Muscle layer of colon (tissue), 2 donors: ENCODE results near the gene TTC8.
A peak's percentile ranks its signal among the peaks of the same experiment; 100 is the strongest.
"Not testable (repeated sequence)": the region's sequence is repeated elsewhere in the genome, so short reads cannot be mapped to it uniquely, and the experiment has no call there.

Source experiments
- H3K27ac ChIP-seq: one replicate; pipeline ENCODE4 v1.7.0; 2013; ENCODE audit warnings: low read depth, mild to moderate bottlenecking, low read length, moderate library complexity
- H3K27me3 ChIP-seq, 2 donors: one replicate each; pipeline ENCODE4 v1.7.0; 2013; ENCODE audit warnings: low read length in 2 of 2, mild to moderate bottlenecking in 2 of 2; ENCODE audit not compliant: insufficient read depth in 2 of 2, control insufficient read depth in 1 of 2
- H3K36me3 ChIP-seq: one replicate; pipeline ENCODE4 v1.7.0; 2013; ENCODE audit warnings: mild to moderate bottlenecking, low read length; ENCODE audit not compliant: insufficient read depth
- H3K4me1 ChIP-seq: one replicate; pipeline ENCODE4 v1.7.0; 2013; ENCODE audit warnings: mild to moderate bottlenecking, low read length; ENCODE audit not compliant: insufficient read depth
- H3K4me3 ChIP-seq, 2 donors: one replicate each; pipeline ENCODE4 v1.7.0; 2013; ENCODE audit warnings: low read length in 2 of 2, low read depth in 1 of 2, mild to moderate bottlenecking in 1 of 2, moderate library complexity in 1 of 2
- H3K9ac ChIP-seq: one replicate; pipeline ENCODE4 v1.7.0; 2013; ENCODE audit warnings: low read length
- H3K9me3 ChIP-seq: one replicate; pipeline ENCODE4 v1.7.0; 2013; ENCODE audit warnings: mild to moderate bottlenecking, low read length
- donor health status: abdominal sarcoma.
- donor health status: Adenocarcinoma of cecum.

Gene TTC8

DNA sequence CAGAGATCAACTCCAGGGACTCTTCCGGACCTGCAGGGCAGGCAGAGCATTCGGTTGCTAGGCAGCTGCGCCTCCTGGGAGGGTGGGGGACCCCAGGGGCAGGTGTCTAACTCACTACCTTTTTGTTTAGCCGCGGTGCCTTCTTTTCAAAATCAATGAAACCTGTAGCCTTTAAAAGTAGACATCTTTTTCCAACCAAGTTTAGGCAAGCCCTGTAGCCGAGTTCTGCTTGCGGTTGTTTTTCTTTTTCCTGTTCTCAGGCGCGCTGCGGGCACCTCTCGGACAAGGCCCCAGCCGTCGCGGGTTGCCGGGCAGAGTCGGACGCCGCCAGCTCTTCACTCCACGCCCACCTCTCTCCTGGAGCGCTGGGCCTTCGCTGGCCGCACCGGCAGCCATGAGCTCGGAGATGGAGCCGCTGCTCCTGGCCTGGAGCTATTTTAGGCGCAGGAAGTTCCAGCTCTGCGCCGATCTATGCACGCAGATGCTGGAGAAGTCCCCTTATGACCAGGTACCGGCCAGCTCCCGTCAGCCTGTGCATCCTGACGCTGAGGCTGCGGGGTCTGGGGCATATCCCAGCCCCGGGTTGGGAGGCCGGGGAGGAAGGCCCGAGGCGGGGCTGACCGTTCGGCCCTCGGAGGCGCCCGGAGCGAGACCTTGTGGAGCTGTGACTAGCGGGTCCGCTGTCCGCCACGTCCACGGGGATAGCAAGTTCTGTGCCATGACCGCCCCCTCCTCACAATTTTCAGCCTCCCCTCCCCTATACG lies at the start of gene TTC8:
Gene TTC8, plus strand, starts transcription at position 338 of the 764 bp plus-strand sequence. Its CDS starts 57 bp downstream, at position 395.
- no peaks in the 10 kb centered on the region for H3K27me3 ChIP-seq
- H3K36me3 ChIP-seq = no peaks in the 10 kb centered on the region
- peak within 1 kb of the TSS; percentile 75 to 83 for H3K4me3 ChIP-seq
- H3K9ac ChIP-seq = peak within 1 kb of the TSS; percentile 43
- H3K9me3 ChIP-seq = no peaks in the 10 kb centered on the region
- peak within 1 kb of the TSS; percentile 71 for H3K27ac ChIP-seq
- peaks cover 6% of the 10 kb centered on the region for H3K4me1 ChIP-seq

- Histone ChIP-seq H3K4me3 (no peak overlapping the region), H3K36me3 (no peaks in the 10 kb centered on the region), H3K27me3 (no peaks in the 10 kb centered on the region), H3K9ac (no peak overlapping the region), H3K9me3 (no peaks in the 10 kb centered on the region), H3K4me1 (no peaks in the 10 kb centered on the region), H3K27ac (no peak overlapping the region)
Measured at GRCh38 chr14:88775532-88775931, 48.9 kb upstream of the TTC8 start.

- Histone ChIP-seq H3K27ac (no peak overlapping the region), H3K36me3 (no peaks in the 10 kb centered on the region), H3K4me3 (no peak overlapping the region), H3K27me3 (no peaks in the 10 kb centered on the region), H3K9me3 (no peaks in the 10 kb centered on the region), H3K9ac (no peak overlapping the region), H3K4me1 (no peaks in the 10 kb centered on the region)
Measured at GRCh38 chr14:88785911-88786310, 38.5 kb upstream of the TTC8 start.

- no peaks in the 10 kb centered on the region for H3K9me3 ChIP-seq
Measured at GRCh38 chr14:88786715-88787114, 37.7 kb upstream of the TTC8 start.

GRCh38 chr14:88789573-88789972 lies 34.9 kb upstream of the TTC8 start:
- not testable (repeated sequence) for H3K27ac ChIP-seq, H3K4me3 ChIP-seq, H3K9ac ChIP-seq, H3K9me3 ChIP-seq, H3K27me3 ChIP-seq, H3K4me1 ChIP-seq, H3K36me3 ChIP-seq

More at GRCh38 chr14:88786715-88787114, 37.7 kb upstream of the TTC8 start:
- no peak overlapping the region for H3K27ac ChIP-seq
- no peaks in the 10 kb centered on the region for H3K36me3 ChIP-seq
- no peaks in the 10 kb centered on the region for H3K27me3 ChIP-seq
- H3K4me1 ChIP-seq = peaks cover 3% of the 10 kb centered on the region
- H3K4me3 ChIP-seq = no peak overlapping the region
- no peak overlapping the region for H3K9ac ChIP-seq

DNA sequence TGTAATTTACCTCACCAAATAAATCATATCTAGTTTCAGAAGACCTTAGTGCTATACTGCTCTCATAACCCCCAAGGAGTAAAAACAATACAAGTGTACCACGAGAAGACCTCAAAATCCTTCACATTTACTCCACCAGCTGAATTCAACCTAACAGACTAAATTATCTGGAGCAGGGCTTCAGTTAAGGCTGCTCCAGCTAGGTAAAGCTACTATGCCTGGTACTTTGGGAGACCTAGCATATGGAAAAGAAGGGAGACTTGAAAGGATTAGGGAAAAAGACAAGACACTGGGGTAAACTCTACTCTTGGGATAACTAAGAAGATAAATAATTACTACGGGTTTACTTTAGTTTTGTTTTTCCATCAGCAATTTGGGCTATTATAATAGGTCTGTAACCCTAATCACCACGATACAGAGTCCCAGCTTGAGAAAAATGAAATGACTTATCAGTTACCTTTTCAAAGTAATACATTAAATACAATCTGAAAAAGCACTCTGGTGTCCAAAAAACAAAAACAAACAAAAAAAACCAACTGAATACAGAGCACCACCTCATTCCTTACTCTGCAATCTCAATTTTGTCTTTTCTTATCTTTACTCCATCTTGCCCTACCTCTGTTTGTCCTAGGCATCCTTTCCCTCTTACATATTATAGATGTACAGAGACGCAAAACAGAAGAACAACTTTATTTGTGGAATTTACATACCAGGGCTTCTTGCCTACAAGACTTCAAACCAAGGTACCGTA lies 33.8 kb upstream of the TTC8 start:
- Histone ChIP-seq H3K9me3 (no peaks in the 10 kb centered on the region), H3K27ac (no peak overlapping the region), H3K36me3 (no peaks in the 10 kb centered on the region), H3K4me1 (peaks cover 7% of the 10 kb centered on the region), H3K27me3 (no peaks in the 10 kb centered on the region), H3K4me3 (no peak overlapping the region), H3K9ac (no peak overlapping the region)

DNA sequence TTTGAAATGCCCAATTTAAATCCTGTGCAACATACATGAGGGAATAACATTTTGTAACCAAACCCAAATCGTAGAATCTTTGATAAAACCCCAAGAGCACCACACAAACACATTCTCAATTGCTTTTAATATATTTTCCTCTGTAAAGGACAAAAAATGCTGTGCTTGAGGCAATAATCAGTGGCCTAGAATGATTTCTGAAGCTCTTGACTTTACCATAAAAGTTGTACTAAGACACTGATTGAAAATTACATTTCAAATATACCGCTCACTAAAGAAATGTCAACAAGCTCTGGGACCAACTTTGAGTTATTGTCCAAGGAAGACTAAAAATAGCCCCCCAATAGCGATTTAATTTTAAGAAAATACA lies 33.2 kb upstream of the TTC8 start:
- Histone ChIP-seq H3K4me3 (peak overlapping the region in 1 of 2 donors; percentile 62), H3K9me3 (no peaks in the 10 kb centered on the region), H3K9ac (no peak overlapping the region)

DNA sequence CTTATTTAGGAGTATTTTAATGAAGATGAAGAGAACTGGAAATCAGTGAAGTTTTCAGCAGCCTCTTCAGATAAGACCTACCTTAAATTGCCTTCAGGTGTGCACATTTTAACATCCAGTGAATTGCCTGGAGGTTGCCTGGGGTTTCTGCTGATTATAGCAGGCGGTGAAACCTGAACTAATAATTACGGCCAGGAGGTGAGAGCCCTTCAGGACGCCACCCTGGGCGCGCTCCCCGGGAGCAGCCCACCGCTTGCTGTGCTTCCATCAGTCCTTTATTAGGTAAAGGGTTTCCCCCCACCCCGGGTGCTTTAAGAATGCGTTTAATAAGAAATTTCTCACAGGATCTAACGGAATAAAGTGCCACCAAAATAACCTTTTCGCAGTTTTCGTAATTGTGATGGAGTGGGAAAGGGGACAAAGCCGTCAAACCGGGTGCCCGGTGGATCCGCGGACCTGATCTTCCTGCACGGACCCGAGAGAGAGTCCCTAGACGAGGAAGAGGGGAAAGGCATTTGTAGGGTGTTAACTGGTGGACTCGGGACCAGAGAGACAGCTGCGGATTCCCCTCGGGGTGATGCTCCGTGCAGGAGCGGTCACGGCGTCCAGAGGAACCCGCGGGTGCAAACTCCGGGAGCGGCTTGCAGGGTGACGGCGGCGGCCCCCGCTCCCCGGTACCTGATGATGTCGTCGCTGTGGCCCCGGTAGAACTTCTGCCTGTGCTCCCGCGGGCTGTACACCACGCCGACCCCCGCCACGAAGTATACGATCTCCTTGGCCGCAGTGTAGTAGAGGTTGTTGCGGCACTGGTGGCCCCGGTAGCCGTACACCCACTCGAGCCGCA lies 32.6 kb upstream of the TTC8 start:
- Histone ChIP-seq H3K27me3 (no peaks in the 10 kb centered on the region), H3K9me3 (no peaks in the 10 kb centered on the region), H3K4me1 (peaks cover 7% of the 10 kb centered on the region), H3K9ac (no peak overlapping the region), H3K27ac (peak overlapping the region; percentile 1), H3K4me3 (peak overlapping the region; percentile 44 to 62), H3K36me3 (no peaks in the 10 kb centered on the region)

More for the DNA sequence above, 33.2 kb upstream of the TTC8 start:
- Histone ChIP-seq H3K27ac (peak overlapping the region; percentile 1), H3K4me1 (peaks cover 7% of the 10 kb centered on the region), H3K36me3 (no peaks in the 10 kb centered on the region), H3K27me3 (no peaks in the 10 kb centered on the region)

- Histone ChIP-seq H3K9me3 (no peaks in the 10 kb centered on the region), H3K27ac (peak within 1 kb of the TSS; percentile 66), H3K36me3 (no peaks in the 10 kb centered on the region), H3K9ac (peak within 1 kb of the TSS; percentile 71), H3K27me3 (no peaks in the 10 kb centered on the region), H3K4me3 (peak within 1 kb of the TSS; percentile 44 to 71), H3K4me1 (peaks cover 7% of the 10 kb centered on the region)
Measured at GRCh38 chr14:88792473-88793258, 31.8 kb upstream of the TTC8 start, which contains the start of gene EML5. EML5 (minus strand) TSS chr14:88792953; CDS start chr14:88792503, 450 bp downstream.

- peak overlapping the region; percentile 44 to 71 for H3K4me3 ChIP-seq
- peak overlapping the region; percentile 71 for H3K9ac ChIP-seq
- H3K4me1 ChIP-seq = peaks cover 7% of the 10 kb centered on the region
- no peaks in the 10 kb centered on the region for H3K27me3 ChIP-seq
- H3K27ac ChIP-seq = peak overlapping the region; percentile 66
- no peaks in the 10 kb centered on the region for H3K9me3 ChIP-seq
- no peaks in the 10 kb centered on the region for H3K36me3 ChIP-seq
Measured at GRCh38 chr14:88793259-88793625, 31.2 kb upstream of the TTC8 start.
